DMS79 (cell line): ENCODE results near the gene MGST1.

Source experiments
- DNase-seq: peaks from one replicate; lab custom pipeline; 2025; lab: John Stamatoyannopoulos, UW

The MGST1 gene

GRCh38 chr12:16347391-16348298 is at the start of gene MGST1:
Gene MGST1, plus strand, starts transcription at chr12:16347645. Its CDS starts 6,608 bp downstream, at chr12:16354253.
- peak; percentile 29 for DNase-seq

GRCh38 chr12:16299403-16299802 is 48.0 kb upstream of the MGST1 start:
- no peak for DNase-seq

GRCh38 chr12:16300122-16300521 is 47.3 kb upstream of the MGST1 start:
- DNase-seq: no peak

GRCh38 chr12:16300736-16301135 is 46.7 kb upstream of the MGST1 start:
- DNase-seq: no peak

GRCh38 chr12:16303939-16304338 is 43.5 kb upstream of the MGST1 start:
- no peak for DNase-seq

GRCh38 chr12:16307856-16308475 is 39.5 kb upstream of the MGST1 start:
- DNase-seq: no peak

GRCh38 chr12:16310934-16311333 is 36.5 kb upstream of the MGST1 start:
- no peak for DNase-seq

GRCh38 chr12:16323010-16323409 is 24.4 kb upstream of the MGST1 start:
- DNase-seq: no peak

GRCh38 chr12:16323638-16324037 is 23.8 kb upstream of the MGST1 start:
- no peak for DNase-seq

GRCh38 chr12:16324272-16324671 is 23.2 kb upstream of the MGST1 start:
- DNase-seq: no peak

- DNase-seq: peak; percentile 53
Observed at GRCh38 chr12:16324772-16325171, 22.7 kb upstream of the MGST1 start.

GRCh38 chr12:16325426-16325825 is 22.0 kb upstream of the MGST1 start:
- no peak for DNase-seq

GRCh38 chr12:16327963-16328362 is 19.5 kb upstream of the MGST1 start:
- DNase-seq: no peak

- DNase-seq: no peak
Observed at GRCh38 chr12:16329594-16329993, 17.9 kb upstream of the MGST1 start.

GRCh38 chr12:16330560-16330959 is 16.9 kb upstream of the MGST1 start:
- no peak for DNase-seq

GRCh38 chr12:16331998-16332397 is 15.4 kb upstream of the MGST1 start:
- no peak for DNase-seq

- DNase-seq: no peak
Observed at GRCh38 chr12:16335838-16336237, 11.6 kb upstream of the MGST1 start.

GRCh38 chr12:16344269-16344668 is 3.2 kb upstream of the MGST1 start:
- DNase-seq: no peak

GRCh38 chr12:16345105-16345504 is 2.3 kb upstream of the MGST1 start:
- DNase-seq: no peak

- no peak for DNase-seq
Observed at GRCh38 chr12:16346958-16347357, 487 bp upstream of the MGST1 start.

- DNase-seq: no peak
Observed at GRCh38 chr12:16348435-16349130, 1.1 kb downstream of the MGST1 start.

- no peak for DNase-seq
Observed at GRCh38 chr12:16349131-16349460, 1.7 kb downstream of the MGST1 start.

GRCh38 chr12:16350682-16351081 is 3.2 kb downstream of the MGST1 start:
- peak; percentile 28 for DNase-seq
